Mesothelial cell of epicardium (in vitro differentiated cells): ENCODE data around the gene ZNF124. TPM values are rescaled to one million over a fixed set of nuclear protein-coding genes. Genes with fewer than 3 reads are reported as not detected.

ENCODE experiments used
- DNase-seq, 2 experiments: peaks; one replicate each; pipeline ENCODE4 v3.0.0; 2021; ENCODE audit warnings: low spot score in 2 of 2; ENCODE audit not compliant: unreplicated experiment in 2 of 2
- H3K27ac Mint-ChIP-seq: 2 replicates; pipeline ENCODE4 v1.8.0; 2021; ENCODE audit warnings: mixed read lengths
- H3K27me3 Mint-ChIP-seq: 2 replicates; pipeline ENCODE4 v1.8.0; 2021; ENCODE audit warnings: low read depth, mixed read lengths
- H3K36me3 Mint-ChIP-seq: 2 replicates; pipeline ENCODE4 v1.8.0; 2021; ENCODE audit warnings: mixed read lengths
- H3K4me1 Mint-ChIP-seq: 2 replicates; pipeline ENCODE4 v1.8.0; 2021; ENCODE audit warnings: mixed read lengths
- H3K4me3 Mint-ChIP-seq: 2 replicates; pipeline ENCODE4 v1.8.0; 2021; ENCODE audit warnings: mild to moderate bottlenecking, moderate library complexity, mixed read lengths
- H3K9me3 Mint-ChIP-seq: 2 replicates; pipeline ENCODE4 v1.8.0; 2021; ENCODE audit warnings: mixed read lengths
- CTCF ChIP-seq: fragments of 200-600 bp; sonication (generic); IDR thresholded peaks from one replicate; pipeline ENCODE4 v1.5.0; 2021; ENCODE audit warnings: antibody characterized with exemption; ENCODE audit not compliant: unreplicated experiment
- total RNA-seq: library from RNA; stranded (reverse); gene quantifications from 3 replicates; pipeline ENCODE4 v1.2.1, GENCODE V29; 2021

The ZNF124 gene
- total RNA-seq, 1 donor from 2014 or later, result 114 TPM

GRCh38 chr1:247119600-247120407, 52.0 kb downstream of the ZNF124 start:
- no peaks in the 10 kb centered on the region for H3K27me3 Mint-ChIP-seq
- no peak for DNase-seq
- no peak overlapping the region for H3K27ac Mint-ChIP-seq
- no peak overlapping the region for H3K4me3 Mint-ChIP-seq
- no peaks in the 10 kb centered on the region for H3K4me1 Mint-ChIP-seq
- H3K9me3 Mint-ChIP-seq, result peaks cover 10% of the 10 kb centered on the region
- peaks cover 5% of the 10 kb centered on the region for H3K36me3 Mint-ChIP-seq
- TF ChIP-seq CTCF, result no peak

- Mint-ChIP-seq H3K9me3 (peaks cover 6% of the 10 kb centered on the region), H3K4me1 (no peaks in the 10 kb centered on the region), H3K4me3 (no peak overlapping the region), H3K27ac (no peak overlapping the region), H3K27me3 (no peaks in the 10 kb centered on the region), H3K36me3 (peaks cover 2% of the 10 kb centered on the region)
- no peak for TF ChIP-seq CTCF
- no peak for DNase-seq
Measured at GRCh38 chr1:247118946-247119446, 52.8 kb downstream of the ZNF124 start.

GRCh38 chr1:247115545-247115944, 56.3 kb downstream of the ZNF124 start:
- TF ChIP-seq CTCF, result no peak
- H3K27me3 Mint-ChIP-seq, result no peaks in the 10 kb centered on the region
- no peaks in the 10 kb centered on the region for H3K9me3 Mint-ChIP-seq
- no peak overlapping the region for H3K27ac Mint-ChIP-seq
- peaks cover 2% of the 10 kb centered on the region for H3K36me3 Mint-ChIP-seq
- H3K4me1 Mint-ChIP-seq, result peaks cover 8% of the 10 kb centered on the region
- DNase-seq, result no peak
- H3K4me3 Mint-ChIP-seq, result no peak overlapping the region

GRCh38 chr1:247115141-247115510, 56.7 kb downstream of the ZNF124 start:
- H3K4me1 Mint-ChIP-seq, result peaks cover 9% of the 10 kb centered on the region
- H3K27me3 Mint-ChIP-seq, result no peaks in the 10 kb centered on the region
- H3K27ac Mint-ChIP-seq, result no peak overlapping the region
- no peak for TF ChIP-seq CTCF
- DNase-seq, result no peak
- H3K4me3 Mint-ChIP-seq, result no peak overlapping the region
- H3K9me3 Mint-ChIP-seq, result no peaks in the 10 kb centered on the region
- H3K36me3 Mint-ChIP-seq, result peaks cover 2% of the 10 kb centered on the region

GRCh38 chr1:247114351-247115140, 57.3 kb downstream of the ZNF124 start:
- TF ChIP-seq CTCF, result no peak
- Mint-ChIP-seq H3K4me3 (no peak overlapping the region), H3K27me3 (no peaks in the 10 kb centered on the region), H3K27ac (no peak overlapping the region), H3K9me3 (no peaks in the 10 kb centered on the region), H3K36me3 (peaks cover 2% of the 10 kb centered on the region), H3K4me1 (peaks cover 13% of the 10 kb centered on the region)
- no peak for DNase-seq
